ENCODE results near the gene FOXP1. TPM values are rescaled to one million over a fixed set of nuclear protein-coding genes. Genes with fewer than 3 reads are reported as not detected.

FOXP1 gene
- total and polyA plus RNA-seq, 12 donors, result 7.6 to 42.7 (median 24.3) TPM

GRCh38 chr3:71511446-71511845 lies 72.1 kb downstream of the FOXP1 start:
- TF ChIP-seq CTCF (IDR thresholded peaks at IDR 0.05), result no peak
- no peak for TF ChIP-seq POLR2A (IDR thresholded peaks at IDR 0.05)
- Histone ChIP-seq H3K27me3 (no peaks in the 10 kb centered on the region), H3K36me3 (replicated peaks in 1 of 2) (no peaks in the 10 kb centered on the region), H3K4me3 (no peak overlapping the region), H3K4me1 (replicated peaks in 1 of 2) (peaks cover 0 to 15% of the 10 kb centered on the region in 2 donors), H3K9me3 (replicated peaks in 1 of 3) (no peaks in the 10 kb centered on the region), H3K27ac (no peak overlapping the region)
- intact Hi-C loops (cut with DNase I), result no loop called here
- no peak for DNase-seq

DNA sequence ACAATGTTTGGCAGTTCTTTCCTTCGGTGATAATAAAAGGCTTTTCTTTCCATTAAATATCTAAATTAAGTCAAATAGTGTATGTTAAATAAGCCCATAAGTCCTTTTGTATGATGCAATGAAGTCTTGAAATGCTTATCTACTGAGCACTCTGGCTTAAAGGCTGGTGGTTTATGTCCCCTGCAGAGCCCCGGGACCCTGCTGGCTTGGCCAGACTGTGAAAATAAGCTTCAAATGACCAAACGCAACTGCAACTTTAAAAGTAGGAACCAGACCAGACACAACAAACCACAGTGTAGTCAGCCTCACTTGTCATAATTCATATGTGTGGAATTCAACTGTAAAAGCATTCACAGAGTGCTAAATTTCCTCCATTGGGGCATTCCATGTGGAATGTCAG lies 72.5 kb downstream of the FOXP1 start:
- WGBS, 4 donors, result 51 to 63% (median 57%) methylated on average over 3 of the region's 3 CpGs
- TF ChIP-seq POLR2A (IDR thresholded peaks at IDR 0.05) (no peak), CTCF (IDR thresholded peaks at IDR 0.05) (no peak)
- intact Hi-C loops (cut with DNase I), result no loop called here
- H3K4me3 ChIP-seq, result no peak overlapping the region
- DNase-seq, result no peak
- no peaks in the 10 kb centered on the region for H3K27me3 ChIP-seq
- H3K4me1 ChIP-seq (replicated peaks in 1 of 2), result peaks cover 0 to 15% of the 10 kb centered on the region in 2 donors
- no peak overlapping the region for H3K27ac ChIP-seq
- H3K36me3 ChIP-seq (replicated peaks in 1 of 2), result no peaks in the 10 kb centered on the region
- H3K9me3 ChIP-seq (replicated peaks in 1 of 3), result no peaks in the 10 kb centered on the region

DNA sequence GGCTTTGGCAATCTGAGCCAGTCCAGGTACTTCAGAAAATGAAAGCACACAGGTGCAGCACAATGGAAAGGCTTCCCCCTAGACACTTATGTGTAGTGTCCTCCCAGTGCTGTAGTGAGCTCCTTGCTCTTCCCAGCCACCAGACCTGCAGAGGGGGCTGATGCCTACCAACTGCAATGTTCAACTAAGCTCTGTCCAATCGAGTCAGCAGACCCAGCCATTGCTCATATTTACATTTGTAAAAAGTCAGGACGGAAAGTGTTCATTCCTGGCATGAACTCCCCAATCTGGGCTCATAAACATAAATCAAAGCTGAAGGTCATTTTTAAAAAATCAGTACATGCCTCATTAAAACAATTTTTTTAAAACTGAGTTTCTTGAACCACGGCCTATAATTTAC lies 73.0 kb downstream of the FOXP1 start:
- DNase-seq, result peak in 4 of 7 donors; percentile 22 to 40 (median 30)
- intact Hi-C loops (cut with DNase I), result no loop called here
- Histone ChIP-seq H3K9me3 (replicated peaks in 1 of 3) (no peaks in the 10 kb centered on the region), H3K4me3 (no peak overlapping the region), H3K27me3 (no peaks in the 10 kb centered on the region), H3K36me3 (replicated peaks in 1 of 2) (no peaks in the 10 kb centered on the region), H3K4me1 (replicated peaks in 1 of 2) (peaks cover 0 to 15% of the 10 kb centered on the region in 2 donors), H3K27ac (no peak overlapping the region)
- 29 to 46% (median 32%) methylated on average over 3 of the region's 3 CpGs for WGBS, 4 donors
- TF ChIP-seq CTCF (IDR thresholded peaks at IDR 0.05), result no peak
- TF ChIP-seq POLR2A (IDR thresholded peaks at IDR 0.05), result no peak

- Histone ChIP-seq H3K27me3 (no peaks in the 10 kb centered on the region), H3K4me3 (no peak overlapping the region), H3K27ac (no peak overlapping the region), H3K9me3 (replicated peaks in 1 of 3) (no peaks in the 10 kb centered on the region), H3K4me1 (replicated peaks in 1 of 2) (peaks cover 0 to 15% of the 10 kb centered on the region in 2 donors), H3K36me3 (replicated peaks in 1 of 2) (no peaks in the 10 kb centered on the region)
- 85 to 97% (median 93%) methylated on average over 3 of the region's 3 CpGs for WGBS, 4 donors
- intact Hi-C loops (cut with DNase I), result no loop called here
- no peak for DNase-seq
- TF ChIP-seq CTCF (IDR thresholded peaks at IDR 0.05), result no peak
- no peak for TF ChIP-seq POLR2A (IDR thresholded peaks at IDR 0.05)
Observed at GRCh38 chr3:71509066-71509465, 74.5 kb downstream of the FOXP1 start.

All from adrenal gland (tissue), 12 donors.